ENCODE results near the gene PRR5L.

- no peak for TF ChIP-seq GATA3 (IDR thresholded peaks at IDR 0.05; ENCODE audit: low read depth, low read length)
- TF ChIP-seq GATA2 (IDR thresholded peaks at IDR 0.05; ENCODE audit: low read depth, low read length), result no peak
Observed at GRCh38 chr11:36281850-36282249, 14.2 kb upstream of the PRR5L start.
